Stimulated activated CD8-positive, alpha-beta memory T cell treated with anti-CD3 and anti-CD28 coated beads, Interleukin-2, amount 100 ng/mL, for 48 hours (primary cell): ENCODE results near the gene S1PR1.
"Not testable (repeated sequence)": the region's sequence is repeated elsewhere in the genome, so short reads cannot be mapped to it uniquely, and the experiment has no call there.

Experiments used
- DNase-seq, 2 donors: peaks; one replicate each; pipeline ENCODE4 v3.0.0-alpha.2; 2020; ENCODE audit warnings: low read depth in 2 of 2

Gene S1PR1

DNA sequence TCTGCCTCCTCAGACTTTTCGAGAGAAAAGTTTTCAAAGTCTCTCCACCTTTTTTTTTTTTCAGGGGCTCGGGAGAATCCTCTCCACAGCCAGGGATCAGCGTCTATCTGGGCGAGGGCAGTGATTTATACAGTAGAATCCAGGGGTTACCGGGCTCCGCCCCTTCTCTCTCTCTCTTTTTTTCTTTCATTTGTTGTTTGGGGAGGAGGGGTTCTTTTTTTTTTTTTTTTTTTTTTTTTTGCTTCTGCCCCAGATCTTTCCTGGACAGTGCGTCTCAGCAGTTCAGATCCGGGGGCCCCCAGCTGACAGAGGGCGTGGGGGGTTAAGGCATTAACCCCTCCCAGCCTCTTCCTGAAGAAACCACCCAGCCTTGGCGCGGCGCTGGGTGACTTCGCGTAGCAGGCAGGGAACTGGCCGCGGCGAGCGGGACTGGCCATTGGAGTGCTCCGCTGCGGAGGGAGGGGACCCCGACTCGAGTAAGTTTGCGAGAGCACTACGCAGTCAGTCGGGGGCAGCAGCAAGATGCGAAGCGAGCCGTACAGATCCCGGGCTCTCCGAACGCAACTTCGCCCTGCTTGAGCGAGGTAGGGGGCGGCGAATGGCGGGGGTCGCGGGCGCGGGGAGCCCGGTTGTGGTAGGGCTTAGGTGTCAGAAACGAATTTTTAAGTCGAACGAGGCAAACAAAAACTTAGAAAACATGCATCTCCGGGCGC lies at the start of gene S1PR1:
Gene S1PR1 (plus strand): TSS at position 504 of the 713 bp plus-strand sequence. CDS start 1,966 bp downstream, outside the sequence.
- DNase-seq: peak; percentile 58 to 72

- DNase-seq: no peak
Measured at GRCh38 chr1:101187297-101187696, 49.5 kb upstream of the S1PR1 start.

- DNase-seq: no peak
Measured at GRCh38 chr1:101188331-101188730, 48.5 kb upstream of the S1PR1 start.

DNA sequence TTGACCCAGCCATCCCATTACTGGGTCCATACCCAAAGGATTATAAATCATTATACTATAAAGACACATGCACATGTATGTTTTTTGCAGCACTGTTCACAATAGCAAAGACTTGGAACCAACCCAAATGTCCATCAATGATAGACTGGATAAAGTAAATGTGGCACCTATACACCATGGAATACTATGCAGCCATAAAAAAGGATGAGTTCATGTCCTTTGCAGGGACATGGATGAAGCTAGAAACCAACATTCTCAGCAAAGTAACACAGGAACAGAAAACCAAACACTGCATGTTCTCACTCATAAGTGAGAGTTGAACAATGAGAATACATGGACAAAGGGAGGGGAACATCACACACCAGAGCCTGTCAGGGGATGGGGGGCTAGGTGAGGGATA lies 47.9 kb upstream of the S1PR1 start:
- DNase-seq: not testable (repeated sequence)

DNA sequence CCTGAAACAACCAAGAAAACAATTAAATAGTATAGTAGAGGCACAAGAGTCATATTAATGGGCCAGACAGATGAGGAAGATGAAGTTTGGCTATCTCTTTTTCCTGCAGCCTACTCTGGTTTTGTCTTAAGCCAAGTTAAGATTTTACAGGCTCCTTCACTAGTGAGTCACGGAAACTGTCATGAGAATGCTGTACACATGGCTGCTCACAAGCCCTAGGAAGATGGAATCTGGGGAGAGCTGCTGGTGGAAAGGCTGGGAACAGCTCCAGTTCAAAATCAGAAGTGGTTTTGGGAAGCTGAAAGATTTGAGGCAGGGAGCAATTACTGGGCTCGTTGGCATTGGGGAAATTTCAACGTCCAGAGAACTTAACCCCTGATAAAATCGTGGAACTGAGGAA lies 46.4 kb upstream of the S1PR1 start:
- DNase-seq: no peak

- DNase-seq: no peak
Measured at GRCh38 chr1:101191049-101191448, 45.8 kb upstream of the S1PR1 start.

DNA sequence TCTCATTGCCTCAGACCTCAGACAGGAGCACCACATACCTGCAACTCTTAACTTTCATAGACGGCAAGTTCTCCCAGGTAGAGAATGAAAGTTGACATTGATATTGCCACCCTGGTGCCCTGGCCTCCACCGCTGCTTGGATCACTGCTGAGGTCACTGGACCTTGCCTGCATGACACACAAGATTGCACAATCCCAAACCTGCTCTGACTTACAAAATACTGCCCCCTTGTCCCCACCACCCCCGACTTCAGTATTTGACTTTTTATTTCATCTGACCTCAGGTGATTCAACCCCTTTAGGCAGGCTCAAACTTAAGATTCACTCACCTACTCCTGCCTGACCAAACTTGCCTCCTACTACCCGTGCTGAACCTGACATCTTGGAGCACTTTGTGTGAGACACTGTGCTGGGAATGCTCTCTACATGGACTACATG lies 43.1 kb upstream of the S1PR1 start:
- DNase-seq: no peak

DNA sequence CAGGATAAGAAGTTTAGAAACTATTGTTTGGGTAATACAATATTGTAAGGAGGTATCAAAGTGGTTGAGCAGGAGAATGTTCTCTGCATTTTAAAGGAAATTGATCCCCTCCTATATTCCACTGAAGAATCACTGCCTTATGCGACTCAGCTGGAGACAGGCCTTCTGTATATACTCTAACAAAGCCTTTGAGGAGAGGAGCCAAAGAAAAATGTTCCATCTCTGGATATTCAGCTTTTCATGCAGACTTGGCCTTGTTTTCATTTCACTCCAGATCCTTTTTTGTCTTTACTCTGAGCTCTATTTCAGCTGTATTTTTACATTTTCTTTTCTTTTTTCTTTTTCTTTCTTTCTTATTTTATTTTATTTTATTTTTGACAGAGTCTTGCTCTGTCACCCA lies 42.1 kb upstream of the S1PR1 start:
- no peak for DNase-seq

DNA sequence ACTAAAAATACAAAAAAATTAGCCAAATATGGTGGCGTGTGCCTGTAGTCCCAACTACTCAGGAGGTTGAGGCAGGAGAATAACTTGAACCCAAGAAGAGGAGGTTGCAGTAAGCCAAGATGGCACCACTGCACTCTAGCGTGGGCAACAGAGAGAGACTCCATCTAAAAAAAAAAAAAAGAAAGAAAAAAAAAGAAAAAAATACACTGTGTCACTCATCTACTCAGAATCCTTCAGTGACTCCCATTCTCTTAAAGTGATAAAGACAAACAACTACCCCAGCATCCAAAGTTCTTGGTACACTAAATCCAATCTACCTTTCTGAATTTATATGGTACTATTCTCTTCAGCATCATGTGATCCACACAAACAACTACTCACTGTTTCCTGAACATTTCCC lies 40.2 kb upstream of the S1PR1 start:
- no peak for DNase-seq

GRCh38 chr1:101198842-101199636 lies 37.8 kb upstream of the S1PR1 start:
- peak; percentile 22 to 34 for DNase-seq

DNA sequence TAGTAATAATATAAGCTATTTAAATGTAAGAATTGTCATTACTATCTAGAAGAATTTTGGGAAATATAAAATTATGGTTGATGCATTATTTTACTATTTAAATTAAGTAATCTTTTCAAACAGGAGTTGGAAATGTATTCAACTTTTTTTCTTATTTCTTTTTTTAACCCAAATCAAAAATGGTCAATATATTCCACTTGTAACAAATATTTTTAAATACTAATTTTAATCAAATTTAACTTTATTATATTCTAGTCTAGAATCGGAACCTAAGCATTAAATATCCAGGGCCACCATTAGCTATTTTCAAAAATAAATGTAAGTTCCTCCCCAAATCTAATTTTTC lies 37.2 kb upstream of the S1PR1 start:
- no peak for DNase-seq

- no peak for DNase-seq
Measured at GRCh38 chr1:101200513-101200912, 36.3 kb upstream of the S1PR1 start.

- no peak for DNase-seq
Measured at GRCh38 chr1:101203820-101204540, 32.8 kb upstream of the S1PR1 start.

DNA sequence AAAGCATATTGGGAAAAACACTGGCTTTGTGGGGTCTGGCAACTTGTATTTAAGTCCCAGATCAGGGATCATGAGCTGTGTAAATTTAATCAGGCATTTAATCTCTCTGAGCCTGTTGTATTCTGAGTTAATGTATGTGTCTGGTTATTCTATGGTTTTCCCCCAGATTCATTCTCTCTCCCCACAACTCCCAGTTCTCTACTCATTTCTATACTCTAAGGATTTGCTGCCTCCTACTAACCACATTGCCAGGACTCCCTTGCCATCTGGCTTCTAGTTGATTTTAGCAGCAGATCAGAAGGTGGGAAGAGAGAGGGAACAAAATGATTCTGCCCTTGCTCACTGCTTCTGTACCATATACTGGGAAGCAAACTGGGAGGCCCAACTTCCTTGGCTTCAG lies 31.4 kb upstream of the S1PR1 start:
- no peak for DNase-seq

- not testable (repeated sequence) for DNase-seq
Measured at GRCh38 chr1:101206139-101206538, 30.7 kb upstream of the S1PR1 start.

- DNase-seq: not testable (repeated sequence)
Measured at GRCh38 chr1:101207271-101207670, 29.5 kb upstream of the S1PR1 start.

DNA sequence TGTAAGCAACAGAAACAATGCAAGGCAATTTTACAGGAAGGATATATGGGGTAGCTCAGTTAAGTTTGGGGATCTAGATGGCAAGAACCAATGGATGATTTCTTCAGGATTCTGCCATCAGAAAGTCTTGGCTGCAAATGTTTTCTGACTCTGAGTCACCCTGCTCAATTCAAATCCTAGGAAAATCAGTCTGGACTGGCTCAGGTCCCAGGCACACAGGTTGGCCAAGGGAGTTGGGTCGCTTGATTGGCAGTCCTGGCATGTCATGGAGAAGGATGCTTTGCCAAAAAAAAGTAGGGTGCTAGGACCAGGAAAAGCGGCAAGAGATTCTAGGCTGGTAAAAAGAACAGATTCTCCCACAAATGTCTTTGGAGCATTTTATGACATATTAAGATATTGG lies 28.9 kb upstream of the S1PR1 start:
- DNase-seq: no peak

GRCh38 chr1:101215363-101216011 lies 21.3 kb upstream of the S1PR1 start:
- no peak for DNase-seq

- DNase-seq: no peak
Measured at GRCh38 chr1:101216623-101217022, 20.2 kb upstream of the S1PR1 start.

DNA sequence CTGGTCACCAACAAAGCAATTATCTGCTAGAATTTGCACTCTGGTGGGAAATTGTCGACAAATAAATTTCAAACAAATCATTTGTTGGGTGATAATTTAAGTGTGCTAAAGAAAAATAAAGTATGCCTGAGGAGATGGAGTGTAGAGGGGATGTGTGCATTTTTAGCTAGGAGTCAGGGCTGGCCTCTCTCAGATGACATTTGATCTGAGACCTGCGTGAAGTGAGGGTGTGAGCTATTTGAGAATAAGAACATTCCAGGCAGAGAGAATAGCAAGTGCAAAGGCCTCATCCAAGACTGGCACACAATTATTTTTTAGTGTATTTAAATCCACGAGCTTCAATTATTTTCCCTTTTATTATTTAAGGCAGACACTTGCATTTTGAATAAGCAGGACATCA lies 19.7 kb upstream of the S1PR1 start:
- no peak for DNase-seq

DNA sequence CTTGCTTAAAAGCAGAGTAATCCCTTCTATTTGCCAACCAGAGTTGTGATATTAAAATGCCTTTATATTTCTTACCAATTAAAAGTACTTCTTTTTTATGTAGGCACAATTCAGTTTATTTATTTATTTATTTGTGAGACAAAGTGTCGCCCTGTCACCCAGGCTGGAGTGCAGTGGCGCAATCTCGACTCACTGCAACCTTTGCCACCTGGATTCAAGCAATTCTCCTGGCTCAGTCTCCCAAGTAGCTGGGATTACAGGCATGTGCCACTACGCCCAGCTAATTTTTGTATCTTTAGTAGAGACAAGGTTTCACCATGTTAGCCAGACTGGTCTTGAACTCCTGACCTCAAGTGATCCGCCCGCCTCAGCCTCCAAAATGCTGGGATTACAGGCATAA lies 17.9 kb upstream of the S1PR1 start:
- DNase-seq: not testable (repeated sequence)
